HG02938 (cell line): ENCODE results near the gene HS6ST3.
"Not testable (repeated sequence)": the region's sequence is repeated elsewhere in the genome, so short reads cannot be mapped to it uniquely, and the experiment has no call there.

ENCODE experiments used
- ATAC-seq: cut with Tn5 transposase; IDR thresholded peaks from one replicate; pipeline ENCODE4 v1.9.1; 2021; ENCODE audit warnings: mild to moderate bottlenecking, moderate library complexity; ENCODE audit not compliant: unreplicated experiment

The HS6ST3 gene

GRCh38 chr13:96524398-96525020, 434.6 kb downstream of the HS6ST3 start:
- not testable (repeated sequence) for ATAC-seq

DNA sequence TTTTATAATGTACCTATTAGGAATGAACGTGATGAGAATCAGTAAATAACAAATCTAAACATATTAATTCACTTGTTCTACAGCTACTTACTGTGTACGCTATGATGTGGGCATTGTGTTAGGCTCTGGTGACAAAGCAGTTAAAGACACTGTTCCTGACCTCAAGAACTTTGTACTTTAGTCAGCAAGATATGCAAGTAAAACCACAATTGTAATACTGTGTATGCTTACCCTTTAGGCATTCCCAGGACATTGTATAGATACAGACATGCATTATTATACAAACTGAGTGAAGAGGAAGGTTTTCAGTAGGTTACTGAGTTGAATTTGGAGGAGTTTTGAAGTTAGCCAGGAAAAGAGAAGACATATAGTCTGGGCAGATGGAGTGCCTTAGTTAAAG, 435.8 kb downstream of the HS6ST3 start:
- no peak for ATAC-seq

DNA sequence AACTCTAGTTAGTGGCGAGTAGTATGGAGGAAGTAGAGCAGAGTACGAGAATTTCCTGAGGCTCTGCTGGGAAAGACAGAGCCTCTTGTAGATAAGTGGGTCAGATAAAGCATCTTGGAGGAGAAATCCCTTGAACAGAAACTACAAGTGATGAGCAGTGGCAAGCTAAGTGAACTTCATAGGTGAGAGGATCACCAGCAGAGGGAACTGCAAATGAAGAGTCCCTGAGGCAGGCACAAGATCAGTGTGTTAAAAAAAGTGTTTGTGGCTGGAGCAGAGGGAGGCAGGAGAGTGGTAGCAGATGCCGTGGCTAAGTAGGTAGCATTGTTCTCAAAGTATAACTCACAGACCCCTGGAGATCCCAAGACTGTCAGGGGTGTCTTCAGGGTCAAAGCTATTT, 437.6 kb downstream of the HS6ST3 start:
- no peak for ATAC-seq

DNA sequence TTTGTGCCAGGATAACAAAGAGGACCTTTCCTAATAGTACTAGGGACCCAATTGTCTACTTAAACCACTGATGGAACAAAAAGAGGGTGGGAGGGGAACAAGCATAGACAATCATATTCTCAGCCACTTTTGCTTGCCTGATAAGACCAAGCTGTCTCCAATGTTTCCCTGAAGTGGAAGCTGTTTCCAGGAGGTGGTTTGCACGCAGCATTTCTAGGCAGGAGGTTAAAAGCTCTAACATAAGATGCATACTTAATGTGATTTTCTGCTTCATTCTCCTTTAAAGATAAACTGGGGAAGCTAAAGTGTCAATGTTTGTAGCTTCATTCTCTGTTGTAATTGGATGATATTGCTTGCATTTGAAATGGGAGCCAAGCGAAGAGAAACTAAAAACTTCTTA, 442.9 kb downstream of the HS6ST3 start:
- no peak for ATAC-seq

GRCh38 chr13:96533408-96533807, 443.5 kb downstream of the HS6ST3 start:
- ATAC-seq = no peak

GRCh38 chr13:96539791-96540190, 449.9 kb downstream of the HS6ST3 start:
- ATAC-seq = no peak

- no peak for ATAC-seq
Observed at GRCh38 chr13:96540670-96541069, 450.8 kb downstream of the HS6ST3 start.

- no peak for ATAC-seq
Observed at GRCh38 chr13:96542986-96543385, 453.1 kb downstream of the HS6ST3 start.

- ATAC-seq = no peak
Observed at GRCh38 chr13:96544957-96545356, 455.1 kb downstream of the HS6ST3 start.

DNA sequence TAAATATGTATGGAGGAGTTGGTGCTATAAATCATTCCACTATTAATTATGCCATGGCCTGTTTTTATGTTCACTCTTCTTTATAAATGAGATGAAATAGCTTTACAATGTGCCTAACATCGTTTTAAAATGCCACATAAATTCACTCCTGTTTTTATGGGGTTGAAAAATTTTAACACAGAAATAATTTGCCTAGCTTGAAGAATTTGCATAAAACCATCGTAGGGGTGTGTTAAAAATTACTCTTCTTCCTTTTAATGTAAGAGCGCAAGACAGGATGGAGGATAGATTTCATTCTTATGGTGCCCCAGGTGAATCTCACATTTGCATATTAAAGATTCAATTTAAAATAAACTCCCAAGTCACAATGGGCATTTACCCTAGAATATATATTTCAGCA, 456.6 kb downstream of the HS6ST3 start:
- ATAC-seq = no peak

- ATAC-seq = no peak
Observed at GRCh38 chr13:96551546-96551945, 461.6 kb downstream of the HS6ST3 start.

DNA sequence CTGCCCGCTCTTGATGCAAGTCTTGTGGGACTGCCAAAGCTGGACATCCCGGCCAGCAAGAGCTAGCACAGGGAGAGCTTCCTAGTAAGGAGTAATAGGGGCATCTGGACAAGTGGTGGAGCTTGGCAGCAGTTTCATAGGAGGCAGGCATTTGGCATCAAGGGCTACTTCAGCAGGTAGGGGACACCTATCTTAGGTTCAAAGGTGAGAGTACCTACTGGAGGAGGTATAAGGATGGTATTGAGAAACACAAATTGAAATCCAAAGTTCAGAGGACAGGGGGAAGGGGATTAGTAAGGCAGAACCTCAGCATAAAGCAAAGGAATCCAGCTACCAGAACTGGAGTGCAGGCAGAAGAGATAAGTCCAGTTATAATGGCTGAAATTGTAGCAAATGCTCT, 462.7 kb downstream of the HS6ST3 start:
- ATAC-seq = no peak

DNA sequence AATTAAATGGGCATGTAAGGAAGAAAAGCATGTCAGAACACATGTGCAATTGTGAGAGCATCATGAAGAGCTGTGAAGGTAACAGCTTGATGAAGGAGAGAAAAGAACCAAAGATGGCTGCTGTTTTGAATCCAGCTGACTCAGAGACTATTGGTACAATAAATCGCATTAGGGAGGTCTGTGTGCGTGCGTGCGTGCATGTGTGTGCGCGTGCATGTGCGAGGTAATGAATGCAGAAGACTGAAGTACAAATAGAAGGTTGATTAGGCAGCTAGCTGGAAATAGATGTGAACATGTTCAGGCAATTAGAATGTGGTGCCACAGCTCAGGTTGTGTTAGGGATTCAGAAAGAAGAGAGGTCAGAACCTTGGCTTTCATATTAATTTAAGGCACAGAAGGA, 463.9 kb downstream of the HS6ST3 start:
- no peak for ATAC-seq

DNA sequence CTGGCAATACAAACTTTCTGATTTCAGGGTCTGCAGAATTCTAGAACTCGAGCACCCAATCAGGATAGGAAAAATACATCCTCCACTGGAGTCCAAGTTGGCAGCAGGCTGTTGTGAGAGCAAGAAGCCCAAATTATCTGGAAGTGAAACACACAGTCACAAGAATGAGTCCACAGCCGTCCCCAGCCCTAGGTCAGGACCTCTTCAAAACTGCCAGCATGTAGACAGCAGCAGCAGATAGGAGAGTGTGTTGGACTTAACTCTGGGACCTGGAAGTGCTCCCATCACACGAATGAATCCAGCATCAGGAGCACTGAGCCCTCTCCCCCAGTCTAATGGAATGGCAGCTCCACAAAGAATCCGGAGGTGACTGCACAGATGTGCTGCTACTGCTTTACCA, 483.7 kb downstream of the HS6ST3 start:
- no peak for ATAC-seq

DNA sequence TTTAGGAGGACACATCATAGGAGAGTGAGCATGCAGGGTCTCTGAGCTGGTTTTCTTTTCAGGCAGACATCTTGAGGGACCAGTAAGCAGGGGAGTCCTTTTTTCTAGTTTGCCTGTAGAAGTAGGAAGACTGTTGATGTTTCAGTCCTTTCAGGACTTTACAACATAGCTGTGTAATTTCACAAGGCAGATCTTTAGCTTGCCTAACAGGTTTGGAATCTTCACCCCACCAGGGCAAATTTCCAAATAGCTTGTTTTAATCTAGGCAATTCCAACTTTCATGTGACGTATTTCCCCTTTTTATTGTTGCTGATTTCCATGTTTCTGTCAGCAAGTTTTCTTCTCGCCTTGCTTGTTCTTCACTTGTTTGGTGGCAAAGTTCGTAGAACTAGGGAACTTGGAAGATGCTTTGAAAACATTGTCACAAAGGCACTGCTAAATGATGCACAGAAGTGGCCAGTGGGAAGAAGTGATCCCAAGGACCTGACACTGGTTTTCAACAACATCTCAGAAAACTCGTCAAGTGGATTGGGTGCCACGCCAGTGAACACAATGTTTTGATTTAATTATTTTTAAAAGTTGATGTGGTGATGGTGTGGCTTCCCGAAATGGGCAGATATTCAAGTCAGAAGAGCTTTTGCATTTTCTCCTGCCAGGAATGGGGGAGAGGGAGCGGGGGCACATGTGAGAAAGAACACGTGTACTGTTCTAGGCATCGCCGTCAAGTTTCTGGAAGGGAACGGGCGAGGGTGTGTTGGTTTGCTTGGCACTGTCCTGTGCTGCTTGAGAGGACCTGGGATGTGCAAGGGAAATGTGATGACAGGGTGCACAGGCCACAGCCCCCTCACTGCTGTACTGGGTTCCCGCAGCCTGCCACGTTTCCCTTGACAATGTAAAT, 485.8 kb downstream of the HS6ST3 start:
- ATAC-seq = no peak

DNA sequence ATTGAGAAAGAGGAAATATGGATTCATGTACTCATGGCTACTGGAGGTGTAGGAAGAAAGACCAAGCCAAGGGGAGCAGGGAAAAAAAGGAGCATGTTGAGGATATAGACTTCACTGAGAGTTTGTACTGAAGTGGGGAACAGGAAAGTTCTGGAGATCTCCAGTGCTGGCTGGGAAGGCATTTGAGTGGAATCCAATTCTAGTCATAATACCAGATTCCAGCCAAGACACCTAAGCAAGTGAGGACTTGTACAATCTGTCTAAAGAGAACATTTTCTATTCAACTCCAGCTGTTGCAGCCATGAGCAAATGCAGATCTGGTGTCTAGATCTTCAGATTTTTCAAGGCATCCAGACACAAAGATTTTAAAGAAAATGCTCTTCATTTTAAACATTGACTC, 491.8 kb downstream of the HS6ST3 start:
- ATAC-seq = no peak

DNA sequence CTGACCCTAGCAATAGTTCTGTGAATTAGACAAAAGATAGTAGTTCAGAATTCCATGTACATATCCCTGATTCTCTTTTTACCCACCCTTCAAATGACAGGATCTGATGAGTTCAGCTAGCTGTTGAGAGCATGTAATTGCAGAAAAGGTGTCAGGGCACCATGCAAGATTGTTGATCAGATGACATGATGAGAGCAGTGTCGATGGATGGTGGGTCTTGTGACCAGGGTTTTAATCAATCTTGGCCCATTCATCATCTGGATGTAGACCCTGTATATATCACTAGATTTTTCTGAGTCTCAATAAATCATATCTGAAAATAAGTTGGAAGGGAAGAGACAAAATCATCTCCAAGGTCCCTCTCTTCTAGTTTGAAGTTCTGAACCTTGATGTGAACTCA, 525.3 kb downstream of the HS6ST3 start:
- no peak for ATAC-seq

- no peak for ATAC-seq
Observed at GRCh38 chr13:96617528-96617927, 527.6 kb downstream of the HS6ST3 start.

GRCh38 chr13:96621634-96622183, 531.8 kb downstream of the HS6ST3 start:
- no peak for ATAC-seq

DNA sequence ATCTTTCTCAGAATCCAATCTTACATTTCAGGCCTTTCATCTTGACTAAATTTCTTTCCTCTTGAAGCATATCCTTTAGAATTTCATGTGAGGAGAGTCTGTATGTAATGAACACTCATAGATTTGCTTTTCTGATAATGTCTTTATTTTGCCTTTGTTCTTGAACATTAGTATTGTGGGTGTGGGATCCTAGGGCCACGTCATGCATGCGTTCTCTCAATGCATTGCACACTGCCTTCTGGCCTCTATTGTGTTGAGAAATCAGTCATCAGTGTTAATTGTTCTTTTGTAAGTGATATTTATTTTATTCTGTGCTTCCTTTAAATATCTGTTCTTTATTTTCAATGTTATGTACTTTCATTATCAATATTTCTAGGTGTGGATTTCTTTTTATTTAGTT, 539.4 kb downstream of the HS6ST3 start:
- no peak for ATAC-seq

DNA sequence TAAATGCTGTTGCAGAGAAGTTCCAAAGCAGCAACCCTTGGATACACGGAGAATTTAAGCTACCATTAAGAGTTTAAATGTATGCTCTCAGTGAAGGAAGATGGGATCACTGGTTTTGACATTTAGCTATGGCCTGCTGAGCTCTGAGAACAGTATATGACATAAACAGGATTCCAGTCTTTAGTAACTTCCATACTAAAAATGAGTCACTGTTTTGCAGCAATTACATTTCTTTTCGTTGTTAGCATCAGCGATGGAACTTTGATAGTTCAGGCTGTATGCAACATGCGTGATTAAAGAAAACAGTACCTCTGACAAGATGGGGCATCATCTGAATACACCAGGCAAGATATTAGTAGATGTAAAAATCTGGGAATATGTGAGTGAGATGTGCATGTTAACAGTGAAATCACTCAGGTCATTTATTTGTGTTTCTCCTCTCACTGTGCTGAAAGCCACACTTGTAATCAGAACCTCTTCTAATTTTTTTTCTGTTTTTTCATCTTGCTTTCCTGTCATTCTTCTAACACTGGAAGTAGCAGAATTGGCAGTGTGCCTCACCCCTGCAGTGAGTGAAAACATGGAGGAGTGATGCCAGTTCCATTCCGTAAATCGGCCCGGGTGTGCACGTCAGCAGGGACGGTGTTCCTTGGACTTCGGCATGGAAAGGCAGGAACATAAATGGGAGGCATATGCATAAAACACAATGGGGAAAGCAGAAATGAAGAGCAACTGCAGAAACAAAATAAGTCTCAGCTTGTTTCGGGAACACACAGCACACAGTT, 542.8 kb downstream of the HS6ST3 start:
- no peak for ATAC-seq
